Adrenal gland (tissue), 12 donors: ENCODE data around the gene CACTIN. TPM values are rescaled to one million over a fixed set of nuclear protein-coding genes. Genes with fewer than 3 reads are reported as not detected.
"Not testable (repeated sequence)": the region's sequence is repeated elsewhere in the genome, so short reads cannot be mapped to it uniquely, and the experiment has no call there.

Source experiments
- DNase-seq, 7 donors: peaks; one replicate each; pipeline ENCODE4 v3.0.0-alpha.2; 2019 to 2020
- H3K27ac ChIP-seq, 5 donors: fragments of 200-600 bp; sonication (generic) in 4 of 5; 1 replicate in 3 of 5; 2 replicates in 2 of 5; pipeline versions ENCODE4 v1.5.1 to v1.8.0; 2016 to 2020; ENCODE audit warnings: mild to moderate bottlenecking in 1 of 5
- H3K27me3 ChIP-seq: fragments of 200-600 bp; 2 replicates; pipeline ENCODE4 v1.8.0; 2021
- H3K36me3 ChIP-seq, 2 donors: fragments of 200-600 bp; replicated peaks in 1 of 2; 1 replicate in 1 of 2; 2 replicates in 1 of 2; pipeline versions ENCODE4 v1.5.1 to v1.8.0; 2018 to 2022
- H3K4me1 ChIP-seq, 2 donors: fragments of 200-600 bp; replicated peaks in 1 of 2; 1 replicate in 1 of 2; 2 replicates in 1 of 2; pipeline versions ENCODE4 v1.5.1 to v1.8.0; 2018 to 2021
- H3K4me3 ChIP-seq, 4 donors: fragments of 200-600 bp; sonication (generic) in 3 of 4; one replicate each; pipeline ENCODE4 v1.5.1; 2016 to 2018
- H3K9me3 ChIP-seq, 3 donors: fragments of 200-600 bp; sonication (generic) in 1 of 3; replicated peaks in 1 of 3; 1 replicate in 2 of 3; 2 replicates in 1 of 3; pipeline versions ENCODE4 v1.5.1 to v1.8.0; 2016 to 2021
- CTCF ChIP-seq, 6 experiments: fragments of 450-650 bp in 4 of 6; fragments of 200-600 bp in 2 of 6; sonication (generic) in 1 of 6; IDR thresholded peaks; 1 replicate in 5 of 6; 2 replicates in 1 of 6; pipeline versions ENCODE4 v1.5.1 to v1.8.0; 2016 to 2021; ENCODE audit warnings: antibody characterized with exemption in 6 of 6, mild to moderate bottlenecking in 2 of 6, moderate library complexity in 1 of 6
- POLR2A ChIP-seq, 2 donors: fragments of 450-650 bp; IDR thresholded peaks; one replicate each; pipeline ENCODE4 v1.6.1; 2017; ENCODE audit warnings: antibody characterized with exemption in 2 of 2, mild to moderate bottlenecking in 2 of 2, moderate library complexity in 1 of 2
- WGBS, 4 donors: extraction: QIAGEN DNeasy Blood & Tissue Kit in 2 of 4; methylation state at CpG; one replicate each; pipeline versions ENCODE4 v1.1.5 to v1.1.7; 2013 to 2017; 5-methylcytosine and 5-hydroxymethylcytosine counted together
- intact Hi-C, 2 donors: fragments of 100-400 bp; cut with DNase I; formaldehyde crosslinking; loops; one replicate each; pipeline versions ENCODE4 v1.14.1 to v1.15.0; 2022 to 2023
- polyA plus RNA-seq, 3 donors: library from polyadenylated mRNA; stranded (reverse); fragments of 200-250 nt in 2 of 3; fragments of 350-450 nt in 1 of 3; fragmentation: Illumina TruSeq in 1 of 3; extraction: RNeasy Lipid Tissue Mini Kit (QIAGEN cat#74804) in 1 of 3; gene quantifications; one replicate each; pipeline ENCODE4 v1.2.3, GENCODE V29; 2013 to 2014
- total RNA-seq, 9 donors: library from RNA; depleted of rRNA in 4 of 9; stranded (reverse); fragments of >200 nt in 4 of 9; fragments of 120-200 nt in 1 of 9; fragmentation: NEBNext Ultra II Directional in 1 of 9; extraction: Animal tissue kit (Norgen Biotek cat#: 25700) in 1 of 9; gene quantifications; one replicate each; pipeline versions ENCODE4 v1.1.0 to v1.2.4, GENCODE V29; 2013 to 2023
- donor health status: healthy with polysubstance abuse.
- donor health status: Bipolar disorder and iron deficiency.
- donor health status: DM: yes; HTN: yes; CAD: no.
- donor health status: DM: no; HTN: no; CAD: no.
- donor health status: DM: no; HTN: no; CAD: no.
- donor health status: DM: yes; HTN: yes; CAD: no.

The CACTIN gene
- total and polyA plus RNA-seq, 12 donors = 5.0 to 78.4 (median 22.3) TPM

GRCh38 chr19:3668331-3669081 lies 41.9 kb upstream of the CACTIN start:
- 71 to 84% (median 82%) methylated on average over 9 to 34 of the region's 34 CpGs for WGBS, 4 donors
- Histone ChIP-seq H3K9me3 (no peaks in the 10 kb centered on the region), H3K4me1 (peaks cover 4 to 41% of the 10 kb centered on the region in 2 donors), H3K4me3 (no peak overlapping the region), H3K36me3 (peaks cover 0 to 11% of the 10 kb centered on the region in 2 donors), H3K27ac (peak overlapping the region in 2 of 5 donors; percentile 90 to 95), H3K27me3 (no peaks in the 10 kb centered on the region)
- intact Hi-C loops = loop anchor here (5.0 kb wide), 2 partner anchors 34 to 154 kb away; partner anchors contain the start of gene PIP5K1C (in 2 of the 2)
- TF ChIP-seq POLR2A (IDR thresholded peaks at IDR 0.05) (no peak), CTCF (IDR thresholded peaks at IDR 0.05) (no peak)
- DNase-seq = no peak

- Histone ChIP-seq H3K4me1 (peaks cover 4 to 41% of the 10 kb centered on the region in 2 donors), H3K9me3 (no peaks in the 10 kb centered on the region), H3K27ac (peak overlapping the region in 1 of 5 donors; percentile 90), H3K27me3 (no peaks in the 10 kb centered on the region), H3K36me3 (peaks cover 0 to 12% of the 10 kb centered on the region in 2 donors), H3K4me3 (no peak overlapping the region)
- no peak for TF ChIP-seq CTCF (IDR thresholded peaks at IDR 0.05)
- no peak for TF ChIP-seq POLR2A (IDR thresholded peaks at IDR 0.05)
- 80 to 91% (median 84%) methylated on average over 3 to 17 of the region's 17 CpGs for WGBS, 4 donors
- no peak for DNase-seq
- intact Hi-C loops = loop anchor here (5.0 kb wide), 2 partner anchors 35 to 155 kb away; partner anchors contain the start of gene PIP5K1C (in 2 of the 2)
Observed at GRCh38 chr19:3667766-3668165, 41.2 kb upstream of the CACTIN start.

DNA sequence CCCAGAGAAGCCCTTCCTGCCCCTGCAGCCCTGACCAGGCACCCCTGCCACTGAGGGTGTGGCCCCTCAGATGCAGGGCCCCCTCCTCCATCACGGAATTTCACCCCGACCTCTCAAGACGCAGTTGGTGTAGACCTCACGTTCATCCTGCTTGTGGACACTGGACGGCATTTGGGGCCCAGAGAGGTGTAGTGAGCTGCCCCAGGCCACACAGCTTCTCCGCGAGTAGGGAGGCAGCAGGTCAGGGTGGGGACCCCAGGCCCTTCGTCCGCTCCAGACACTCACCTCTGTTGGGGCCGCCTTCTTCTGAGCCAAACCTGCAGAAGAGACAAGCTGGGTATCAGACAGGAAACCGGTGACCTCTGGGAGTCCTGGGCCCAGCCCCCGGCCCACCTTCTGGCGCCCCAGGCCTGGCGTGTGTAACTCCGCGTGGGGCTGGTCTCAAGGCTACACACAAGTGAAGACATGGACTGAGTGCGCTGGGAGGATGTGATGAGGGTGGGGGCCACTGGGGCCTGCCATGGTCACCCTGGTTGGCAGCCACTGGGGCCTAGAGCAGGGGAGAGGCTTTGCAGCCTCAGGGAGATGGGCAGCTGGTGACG lies 40.5 kb upstream of the CACTIN start:
- intact Hi-C loops = loop anchor here (5.0 kb wide), 2 partner anchors 35 to 155 kb away; partner anchors contain the start of gene PIP5K1C (in 2 of the 2)
- WGBS, 4 donors = 83 to 88% (median 85%) methylated on average over 13 to 18 of the region's 18 CpGs
- H3K4me3 ChIP-seq = no peak overlapping the region
- H3K9me3 ChIP-seq = no peaks in the 10 kb centered on the region
- TF ChIP-seq POLR2A (IDR thresholded peaks at IDR 0.05) (no peak), CTCF (IDR thresholded peaks at IDR 0.05) (no peak)
- peaks cover 0 to 12% of the 10 kb centered on the region in 2 donors for H3K36me3 ChIP-seq
- no peaks in the 10 kb centered on the region for H3K27me3 ChIP-seq
- peaks cover 4 to 37% of the 10 kb centered on the region in 2 donors for H3K4me1 ChIP-seq
- DNase-seq = no peak
- no peak overlapping the region for H3K27ac ChIP-seq

GRCh38 chr19:3666545-3666856 lies 39.9 kb upstream of the CACTIN start:
- intact Hi-C loops = loop anchor here (5.0 kb wide), 2 partner anchors 36 to 156 kb away; partner anchors contain the start of gene PIP5K1C (in 2 of the 2)

More at GRCh38 chr19:3666545-3666856, 39.9 kb upstream of the CACTIN start:
- 84 to 88% (median 85%) methylated on average over 14 of the region's 14 CpGs for WGBS, 4 donors
- peaks cover 4 to 30% of the 10 kb centered on the region in 2 donors for H3K4me1 ChIP-seq
- H3K4me3 ChIP-seq, H3K9me3 ChIP-seq, H3K27me3 ChIP-seq, DNase-seq, H3K27ac ChIP-seq: not testable (repeated sequence)
- H3K36me3 ChIP-seq = peaks cover 0 to 15% of the 10 kb centered on the region in 2 donors
